WTC11 (cell line): ENCODE data around the gene GLUD1. TPM values are rescaled to one million over a fixed set of nuclear protein-coding genes. Genes with fewer than 3 reads are reported as not detected.

ENCODE experiments used
- total RNA-seq: library from RNA; stranded (reverse); gene quantifications from 3 replicates; pipeline ENCODE4 v1.2.3, GENCODE V29; 2021

GLUD1 gene
- total RNA-seq, 1 experiment from 2014 or later, result 98.2 TPM

Other genes starting within 250 kb of the GLUD1 start
- gene MMRN2, start 137.2 kb downstream of the GLUD1 start, total RNA-seq, result 1.7 to 2.8 TPM (median 2.4 TPM) in 3 replicates
- 8.4 to 14.3 TPM (median 12.0 TPM) in 3 replicates for gene SNCG, start 136.2 kb downstream of the GLUD1 start, total RNA-seq
- gene ADIRF, start 126.4 kb downstream of the GLUD1 start, total RNA-seq, result 0.30 to 1.0 TPM (median 0.70 TPM) in 3 replicates
- gene FAM25A, start 74.5 kb downstream of the GLUD1 start, total RNA-seq, result not detected in 3 replicates
- 22.3 to 27.6 TPM (median 24.0 TPM) in 3 replicates for gene SHLD2, start 363 bp upstream of the GLUD1 start, total RNA-seq
- 0.32 to 0.68 TPM (median 0.48 TPM) in 3 replicates for gene NUTM2A, start 130.6 kb upstream of the GLUD1 start, total RNA-seq